ENCODE measurements around the gene RAB31. TPM values are rescaled to one million over a fixed set of nuclear protein-coding genes. Genes with fewer than 3 reads are reported as not detected.

The RAB31 gene
- polyA plus RNA-seq, 1 donor from 2014 or later, result 16.3 TPM

DNA sequence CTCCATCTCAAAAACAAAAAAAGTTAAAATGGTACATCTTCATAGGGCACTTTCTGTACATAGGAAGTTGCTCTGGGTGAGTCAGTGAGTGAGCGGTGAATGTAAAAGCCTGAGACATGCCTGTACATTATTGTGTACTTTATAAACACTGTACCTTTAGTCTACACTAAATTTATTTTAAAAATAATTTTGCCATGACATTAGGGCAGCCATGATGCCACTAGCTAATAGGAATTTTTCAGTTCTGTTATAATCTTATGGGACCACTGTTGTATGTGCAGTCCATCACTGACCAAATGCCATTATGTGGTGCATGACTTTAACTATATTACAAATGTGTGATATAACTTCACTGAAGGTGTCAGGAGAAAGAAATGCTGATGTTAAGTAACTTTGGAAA lies 166.6 kb downstream of the RAB31 start:
- H3F3A ChIP-seq (ENCODE audit: insufficient read depth, low read length, poor library complexity, severe bottlenecking), result no peaks in the 10 kb centered on the region

DNA sequence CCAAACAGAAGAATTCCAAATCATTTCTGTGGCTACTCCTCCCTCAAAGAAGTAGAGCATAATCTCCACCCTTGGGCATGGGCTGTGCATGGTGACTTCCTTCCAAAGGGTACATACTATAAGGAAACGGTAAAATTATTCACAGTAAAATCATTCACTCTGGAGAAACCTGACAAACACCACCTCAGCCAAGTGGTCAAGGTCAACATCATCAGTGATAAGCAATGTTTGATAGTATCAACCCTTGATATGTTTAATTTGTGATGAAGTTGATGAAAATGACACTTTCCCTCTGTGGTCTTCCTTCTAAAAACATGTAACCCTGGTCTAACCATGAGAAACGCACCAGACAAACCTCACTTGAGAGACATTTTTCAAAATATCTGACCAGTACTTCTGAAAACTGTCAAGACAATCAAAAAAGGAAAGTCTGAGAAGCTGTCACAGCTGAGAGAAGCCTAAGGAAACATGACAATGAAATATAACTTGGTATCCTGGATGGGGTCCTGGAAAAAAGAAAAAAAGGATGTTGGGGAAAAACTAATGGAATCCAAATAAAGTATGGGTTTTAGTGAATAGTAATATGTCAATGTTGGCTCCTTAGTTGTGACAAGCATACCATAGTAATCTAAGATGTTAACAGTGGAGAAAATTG lies 168.2 kb downstream of the RAB31 start:
- TF ChIP-seq, protein P1, sequence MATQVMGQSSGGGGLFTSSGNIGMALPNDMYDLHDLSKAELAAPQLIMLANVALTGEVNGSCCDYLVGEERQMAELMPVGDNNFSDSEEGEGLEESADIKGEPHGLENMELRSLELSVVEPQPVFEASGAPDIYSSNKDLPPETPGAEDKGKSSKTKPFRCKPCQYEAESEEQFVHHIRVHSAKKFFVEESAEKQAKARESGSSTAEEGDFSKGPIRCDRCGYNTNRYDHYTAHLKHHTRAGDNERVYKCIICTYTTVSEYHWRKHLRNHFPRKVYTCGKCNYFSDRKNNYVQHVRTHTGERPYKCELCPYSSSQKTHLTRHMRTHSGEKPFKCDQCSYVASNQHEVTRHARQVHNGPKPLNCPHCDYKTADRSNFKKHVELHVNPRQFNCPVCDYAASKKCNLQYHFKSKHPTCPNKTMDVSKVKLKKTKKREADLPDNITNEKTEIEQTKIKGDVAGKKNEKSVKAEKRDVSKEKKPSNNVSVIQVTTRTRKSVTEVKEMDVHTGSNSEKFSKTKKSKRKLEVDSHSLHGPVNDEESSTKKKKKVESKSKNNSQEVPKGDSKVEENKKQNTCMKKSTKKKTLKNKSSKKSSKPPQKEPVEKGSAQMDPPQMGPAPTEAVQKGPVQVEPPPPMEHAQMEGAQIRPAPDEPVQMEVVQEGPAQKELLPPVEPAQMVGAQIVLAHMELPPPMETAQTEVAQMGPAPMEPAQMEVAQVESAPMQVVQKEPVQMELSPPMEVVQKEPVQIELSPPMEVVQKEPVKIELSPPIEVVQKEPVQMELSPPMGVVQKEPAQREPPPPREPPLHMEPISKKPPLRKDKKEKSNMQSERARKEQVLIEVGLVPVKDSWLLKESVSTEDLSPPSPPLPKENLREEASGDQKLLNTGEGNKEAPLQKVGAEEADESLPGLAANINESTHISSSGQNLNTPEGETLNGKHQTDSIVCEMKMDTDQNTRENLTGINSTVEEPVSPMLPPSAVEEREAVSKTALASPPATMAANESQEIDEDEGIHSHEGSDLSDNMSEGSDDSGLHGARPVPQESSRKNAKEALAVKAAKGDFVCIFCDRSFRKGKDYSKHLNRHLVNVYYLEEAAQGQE (IDR thresholded peaks at IDR 0.05; ENCODE audit: borderline replicate concordance), result no peak
- TF ChIP-seq POLR2AphosphoS5 (IDR thresholded peaks at IDR 0.05) (no peak), SMC3 (conservative IDR thresholded peaks at IDR 0.05; ENCODE audit: poor library complexity) (no peak), EZH2 (IDR thresholded peaks at IDR 0.05; ENCODE audit: borderline replicate concordance, insufficient read depth, low read length, poor library complexity, severe bottlenecking) (no peak), MXI1 (conservative IDR thresholded peaks at IDR 0.05; ENCODE audit: poor library complexity, severe bottlenecking) (no peak), TAF1 (IDR thresholded peaks at IDR 0.05; ENCODE audit: low read depth) (no peak), EP300 (conservative IDR thresholded peaks at IDR 0.05; ENCODE audit: poor library complexity, severe bottlenecking) (no peak), RAD21 (conservative IDR thresholded peaks at IDR 0.05) (no peak)
- TF ChIP-seq, protein P2, sequence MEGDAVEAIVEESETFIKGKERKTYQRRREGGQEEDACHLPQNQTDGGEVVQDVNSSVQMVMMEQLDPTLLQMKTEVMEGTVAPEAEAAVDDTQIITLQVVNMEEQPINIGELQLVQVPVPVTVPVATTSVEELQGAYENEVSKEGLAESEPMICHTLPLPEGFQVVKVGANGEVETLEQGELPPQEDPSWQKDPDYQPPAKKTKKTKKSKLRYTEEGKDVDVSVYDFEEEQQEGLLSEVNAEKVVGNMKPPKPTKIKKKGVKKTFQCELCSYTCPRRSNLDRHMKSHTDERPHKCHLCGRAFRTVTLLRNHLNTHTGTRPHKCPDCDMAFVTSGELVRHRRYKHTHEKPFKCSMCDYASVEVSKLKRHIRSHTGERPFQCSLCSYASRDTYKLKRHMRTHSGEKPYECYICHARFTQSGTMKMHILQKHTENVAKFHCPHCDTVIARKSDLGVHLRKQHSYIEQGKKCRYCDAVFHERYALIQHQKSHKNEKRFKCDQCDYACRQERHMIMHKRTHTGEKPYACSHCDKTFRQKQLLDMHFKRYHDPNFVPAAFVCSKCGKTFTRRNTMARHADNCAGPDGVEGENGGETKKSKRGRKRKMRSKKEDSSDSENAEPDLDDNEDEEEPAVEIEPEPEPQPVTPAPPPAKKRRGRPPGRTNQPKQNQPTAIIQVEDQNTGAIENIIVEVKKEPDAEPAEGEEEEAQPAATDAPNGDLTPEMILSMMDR (IDR thresholded peaks at IDR 0.05; ENCODE audit: poor library complexity, severe bottlenecking), result no peak
- H3K27me3 ChIP-seq (ENCODE audit: insufficient read depth, low read depth, low read length), result no peaks in the 10 kb centered on the region
- no peaks in the 10 kb centered on the region for H3K79me2 ChIP-seq (replicated peaks; ENCODE audit: insufficient read depth, low read length)
- H3K9ac ChIP-seq (ENCODE audit: low read length), result no peak overlapping the region
- no peaks in the 10 kb centered on the region for H4K20me1 ChIP-seq (ENCODE audit: insufficient read depth)
- no peaks in the 10 kb centered on the region for H3K36me3 ChIP-seq (ENCODE audit: insufficient read depth, low read length)
- no peaks in the 10 kb centered on the region for H3K9me3 ChIP-seq (ENCODE audit: low read length)
- no peak overlapping the region for H3K27ac ChIP-seq (ENCODE audit: low read length)
- no peak overlapping the region for H2AFZ ChIP-seq (ENCODE audit: low read depth, low read length)
- H3K9me2 ChIP-seq (ENCODE audit: insufficient read depth, low read length), result no peaks in the 10 kb centered on the region
- no peak overlapping the region for H3K4me2 ChIP-seq (ENCODE audit: low read length)
- no peak overlapping the region for H3K4me3 ChIP-seq (ENCODE audit: low read length)
- no peaks in the 10 kb centered on the region for H3F3A ChIP-seq (ENCODE audit: insufficient read depth, low read length, poor library complexity, severe bottlenecking)

More for the DNA sequence above, 166.6 kb downstream of the RAB31 start:
- H3K36me3 ChIP-seq (ENCODE audit: insufficient read depth, low read length), result no peaks in the 10 kb centered on the region
- H4K20me1 ChIP-seq (ENCODE audit: insufficient read depth), result no peaks in the 10 kb centered on the region
- no peak overlapping the region for H3K9ac ChIP-seq (ENCODE audit: low read length)
- H3K4me2 ChIP-seq (ENCODE audit: low read length), result no peak overlapping the region
- no peaks in the 10 kb centered on the region for H3K79me2 ChIP-seq (replicated peaks; ENCODE audit: insufficient read depth, low read length)
- TF ChIP-seq, protein P2 (IDR thresholded peaks at IDR 0.05; ENCODE audit: poor library complexity, severe bottlenecking), result no peak
- TF ChIP-seq, protein P1 (IDR thresholded peaks at IDR 0.05; ENCODE audit: borderline replicate concordance), result no peak
- TF ChIP-seq EP300 (conservative IDR thresholded peaks at IDR 0.05; ENCODE audit: poor library complexity, severe bottlenecking), result no peak
- TF ChIP-seq SMC3 (conservative IDR thresholded peaks at IDR 0.05; ENCODE audit: poor library complexity), result no peak
- TF ChIP-seq RAD21 (conservative IDR thresholded peaks at IDR 0.05), result no peak
- no peak for TF ChIP-seq MXI1 (conservative IDR thresholded peaks at IDR 0.05; ENCODE audit: poor library complexity, severe bottlenecking)
- TF ChIP-seq POLR2AphosphoS5 (IDR thresholded peaks at IDR 0.05), result no peak
- no peak for TF ChIP-seq TAF1 (IDR thresholded peaks at IDR 0.05; ENCODE audit: low read depth)
- no peak for TF ChIP-seq EZH2 (IDR thresholded peaks at IDR 0.05; ENCODE audit: borderline replicate concordance, insufficient read depth, low read length, poor library complexity, severe bottlenecking)
- H3K27ac ChIP-seq (ENCODE audit: low read length), result no peak overlapping the region
- H3K9me2 ChIP-seq (ENCODE audit: insufficient read depth, low read length), result no peaks in the 10 kb centered on the region
- no peaks in the 10 kb centered on the region for H3K9me3 ChIP-seq (ENCODE audit: low read length)
- H3K27me3 ChIP-seq (ENCODE audit: insufficient read depth, low read depth, low read length), result no peaks in the 10 kb centered on the region
- no peak overlapping the region for H3K4me3 ChIP-seq (ENCODE audit: low read length)
- no peak overlapping the region for H2AFZ ChIP-seq (ENCODE audit: low read depth, low read length)

Data from neural cell (in vitro differentiated cells).